HEK293 (cell line): ENCODE results near the gene TBPL1.

Experiments used
- CTCF ChIP-seq: fragments of 450-650 bp; formaldehyde crosslinking; IDR thresholded peaks from 2 replicates; pipeline ENCODE4 v1.5.1; 2016; ENCODE audit warnings: missing biosample characterization, missing genetic modification characterization
- ZFP3 ChIP-seq: fragments of 450-650 bp; formaldehyde crosslinking; IDR thresholded peaks from 2 replicates; pipeline ENCODE4 v1.5.1; 2016; ENCODE audit warnings: low read depth, missing biosample characterization, missing genetic modification characterization
- ZNF26 ChIP-seq: fragments of 450-650 bp; formaldehyde crosslinking; IDR thresholded peaks from 2 replicates; pipeline ENCODE4 v1.5.1; 2016; ENCODE audit warnings: missing biosample characterization, missing genetic modification characterization
- ZNF623 ChIP-seq: fragments of 450-650 bp; formaldehyde crosslinking; IDR thresholded peaks from 2 replicates; pipeline ENCODE4 v1.5.1; 2016; ENCODE audit warnings: missing biosample characterization, missing genetic modification characterization
- ZNF704 ChIP-seq: fragments of 450-650 bp; formaldehyde crosslinking; IDR thresholded peaks from 2 replicates; pipeline ENCODE4 v1.5.1; 2016; ENCODE audit warnings: missing biosample characterization, missing genetic modification characterization
- ZNF747 ChIP-seq: fragments of 450-650 bp; formaldehyde crosslinking; IDR thresholded peaks from 2 replicates; pipeline ENCODE4 v1.5.1; 2016; ENCODE audit warnings: missing biosample characterization, missing genetic modification characterization
- ZNF843 ChIP-seq: fragments of 450-650 bp; formaldehyde crosslinking; IDR thresholded peaks from 2 replicates; pipeline ENCODE4 v1.5.1; 2016; ENCODE audit warnings: missing biosample characterization, missing genetic modification characterization

GRCh38 chr6:134031696-134032255 is 78.8 kb downstream of the TBPL1 start:
- TF ChIP-seq ZNF26 (tag by site-specific recombination) (no peak), CTCF (tag by site-specific recombination) (no peak), ZNF747 (tag by site-specific recombination) (no peak), ZNF704 (tag by site-specific recombination) (no peak), ZNF623 (no peak), ZFP3 (tag by site-specific recombination) (no peak), ZNF843 (tag by site-specific recombination) (no peak)
